HG03558 (cell line): ENCODE results near the gene CCDC159.
A peak's percentile ranks its signal among the peaks of the same experiment; 100 is the strongest.
"Not testable (repeated sequence)": the region's sequence is repeated elsewhere in the genome, so short reads cannot be mapped to it uniquely, and the experiment has no call there.

Experiments used
- ATAC-seq: cut with Tn5 transposase; IDR thresholded peaks from one replicate; pipeline ENCODE4 v1.9.1; 2021; ENCODE audit warnings: moderate number of reproducible peaks; ENCODE audit not compliant: unreplicated experiment; ENCODE audit errors: extremely low read depth

Gene CCDC159

GRCh38 chr19:11346104-11346940, at the start of gene CCDC159, which contains the start of gene TMEM205:
Gene CCDC159 (plus strand): TSS chr19:11346519. CDS start chr19:11346607, 88 bp downstream.
Gene TMEM205 (minus strand): TSS chr19:11346268. CDS start chr19:11345619, 649 bp downstream.
- ATAC-seq, result peak; percentile 77

- no peak for ATAC-seq
Observed at GRCh38 chr19:11299946-11300810, 46.1 kb upstream of the CCDC159 start.

- ATAC-seq, result no peak
Observed at GRCh38 chr19:11300811-11301120, 45.6 kb upstream of the CCDC159 start.

GRCh38 chr19:11304936-11305335, 41.4 kb upstream of the CCDC159 start:
- no peak for ATAC-seq

- no peak for ATAC-seq
Observed at GRCh38 chr19:11306337-11306736, 40.0 kb upstream of the CCDC159 start.

- not testable (repeated sequence) for ATAC-seq
Observed at GRCh38 chr19:11320278-11320995, 25.9 kb upstream of the CCDC159 start.

- no peak for ATAC-seq
Observed at GRCh38 chr19:11321191-11322126, 24.9 kb upstream of the CCDC159 start.

GRCh38 chr19:11322269-11323024, 23.9 kb upstream of the CCDC159 start:
- no peak for ATAC-seq

- ATAC-seq, result no peak
Observed at GRCh38 chr19:11323601-11324078, 22.7 kb upstream of the CCDC159 start.

GRCh38 chr19:11324079-11324661, 22.1 kb upstream of the CCDC159 start:
- ATAC-seq, result no peak

- ATAC-seq, result no peak
Observed at GRCh38 chr19:11324748-11325389, 21.4 kb upstream of the CCDC159 start.

GRCh38 chr19:11325544-11325943, 20.8 kb upstream of the CCDC159 start:
- ATAC-seq, result no peak

- ATAC-seq, result no peak
Observed at GRCh38 chr19:11330127-11330526, 16.2 kb upstream of the CCDC159 start.

GRCh38 chr19:11331502-11331901, 14.8 kb upstream of the CCDC159 start:
- ATAC-seq, result no peak

GRCh38 chr19:11332822-11333221, 13.5 kb upstream of the CCDC159 start:
- no peak for ATAC-seq

GRCh38 chr19:11333838-11334237, 12.5 kb upstream of the CCDC159 start:
- ATAC-seq, result not testable (repeated sequence)

- no peak for ATAC-seq
Observed at GRCh38 chr19:11335449-11336146, 10.7 kb upstream of the CCDC159 start.
